Smooth muscle cell (in vitro differentiated cells): ENCODE measurements around the gene THSD7A. TPM values are rescaled to one million over a fixed set of nuclear protein-coding genes. Genes with fewer than 3 reads are reported as not detected.

ENCODE experiments used
- DNase-seq: peaks from one replicate; lab custom pipeline; 2025; ENCODE audit not compliant: unreplicated experiment; lab: John Stamatoyannopoulos, UW
- H2AFZ ChIP-seq: fragments of 200-600 bp; sonication (generic); 2 replicates; pipeline ENCODE4 v1.6.0; 2016; ENCODE audit warnings: antibody characterized with exemption, low read depth, mild to moderate bottlenecking
- H3F3A ChIP-seq: fragments of 200-600 bp; sonication (generic); 2 replicates; pipeline ENCODE4 v1.6.0; 2017; ENCODE audit warnings: antibody characterized with exemption, low read depth
- H3K27ac ChIP-seq: fragments of 200-600 bp; sonication (generic); 2 replicates; pipeline ENCODE4 v1.5.1; 2016; ENCODE audit warnings: low read depth, mild to moderate bottlenecking
- H3K27me3 ChIP-seq: fragments of 200-600 bp; sonication (generic); 2 replicates; pipeline ENCODE4 v1.6.1; 2016; ENCODE audit warnings: low read depth, mild to moderate bottlenecking
- H3K36me3 ChIP-seq: fragments of 200-600 bp; sonication (generic); 2 replicates; pipeline ENCODE4 v1.5.1; 2016; ENCODE audit warnings: low read depth
- H3K4me1 ChIP-seq: fragments of 200-600 bp; sonication (generic); 2 replicates; pipeline ENCODE4 v1.5.1; 2016; ENCODE audit warnings: low read depth
- H3K4me2 ChIP-seq: fragments of 200-600 bp; sonication (generic); 2 replicates; pipeline ENCODE4 v1.6.0; 2016; ENCODE audit warnings: mild to moderate bottlenecking
- H3K4me3 ChIP-seq: fragments of 200-600 bp; sonication (generic); 2 replicates; pipeline ENCODE4 v1.5.1; 2016; ENCODE audit warnings: mild to moderate bottlenecking
- H3K79me2 ChIP-seq: fragments of 200-600 bp; sonication (generic); 2 replicates; pipeline ENCODE4 v1.6.0; 2016; ENCODE audit warnings: low read depth, mild to moderate bottlenecking
- H3K9ac ChIP-seq: fragments of 200-600 bp; sonication (generic); 2 replicates; pipeline ENCODE4 v1.6.0; 2016; ENCODE audit warnings: low read depth
- H3K9me3 ChIP-seq: fragments of 200-600 bp; sonication (generic); replicated peaks from 2 replicates; pipeline ENCODE4 v1.5.1; 2016; ENCODE audit warnings: low read depth
- H4K20me1 ChIP-seq: fragments of 200-600 bp; sonication (generic); 2 replicates; pipeline ENCODE4 v1.6.0; 2016; ENCODE audit warnings: low read depth
- CTCF ChIP-seq: fragments of 200-600 bp; sonication (generic); IDR thresholded peaks from 2 replicates; pipeline ENCODE4 v1.5.1; 2017; ENCODE audit warnings: borderline replicate concordance, mild to moderate bottlenecking, antibody characterized with exemption; ENCODE audit not compliant: insufficient read depth, poor library complexity, severe bottlenecking
- WGBS: methylation state at CpG from one replicate; pipeline ENCODE4 v1.1.7; 2016; ENCODE audit warnings: low lambda C conversion rate; 5-methylcytosine and 5-hydroxymethylcytosine counted together
- polyA plus RNA-seq: library from polyadenylated mRNA; unstranded; fragments of >200 nt; fragmentation: Nextera tagmentation; extraction: Ambion mirVana; gene quantifications from 2 replicates; pipeline ENCODE4 v1.2.1, GENCODE V29; 2016
- total RNA-seq: library from RNA; depleted of rRNA; stranded (reverse); fragments of >200 nt; gene quantifications from 2 replicates; pipeline ENCODE4 v1.2.3, GENCODE V29; 2014

Gene THSD7A
- total and polyA plus RNA-seq, 2 experiments from 2014 or later: 1.7 to 2.7 TPM

DNA sequence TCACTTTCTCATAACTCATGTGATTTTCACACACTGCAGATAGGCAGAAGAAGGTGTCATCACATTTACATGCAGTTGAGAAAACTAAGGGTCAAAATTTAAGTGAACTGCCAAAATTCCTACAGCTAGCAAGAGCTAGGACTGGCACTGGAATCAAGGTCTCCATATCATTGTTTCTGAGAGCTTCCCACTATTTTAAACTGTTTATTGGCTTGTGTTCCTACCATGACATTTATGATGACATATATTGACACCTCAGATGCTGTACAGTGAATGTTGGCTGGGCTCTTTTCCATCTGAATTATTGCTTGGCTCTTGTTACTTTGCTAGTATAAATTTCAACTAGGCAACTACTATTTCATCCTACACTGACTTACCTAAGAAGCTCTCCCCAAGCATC lies 2.0 kb downstream of the THSD7A start:
- Histone ChIP-seq H3K9ac (no peak overlapping the region), H3K9me3 (no peaks in the 10 kb centered on the region), H3F3A (peaks cover 3% of the 10 kb centered on the region), H3K36me3 (no peaks in the 10 kb centered on the region), H2AFZ (no peak overlapping the region), H3K27me3 (no peaks in the 10 kb centered on the region), H3K4me2 (peak overlapping the region; percentile 91), H3K27ac (no peak overlapping the region), H3K4me1 (peaks cover 28% of the 10 kb centered on the region), H3K4me3 (peak overlapping the region; percentile 70), H3K79me2 (no peaks in the 10 kb centered on the region), H4K20me1 (no peaks in the 10 kb centered on the region)
- no peak for TF ChIP-seq CTCF
- no peak for DNase-seq

- Histone ChIP-seq H2AFZ (no peak overlapping the region), H3K9ac (no peak overlapping the region), H3K36me3 (no peaks in the 10 kb centered on the region), H3K4me3 (no peak overlapping the region), H3K4me2 (no peak overlapping the region), H3K79me2 (no peaks in the 10 kb centered on the region), H4K20me1 (no peaks in the 10 kb centered on the region), H3K9me3 (no peaks in the 10 kb centered on the region), H3K27me3 (no peaks in the 10 kb centered on the region), H3K27ac (no peak overlapping the region), H3F3A (no peaks in the 10 kb centered on the region), H3K4me1 (no peaks in the 10 kb centered on the region)
- 97% methylated on average over 11 of the region's 11 CpGs for WGBS
- no peak for DNase-seq
- TF ChIP-seq CTCF: no peak
Measured at GRCh38 chr7:11819947-11820346, 12.1 kb downstream of the THSD7A start.

DNA sequence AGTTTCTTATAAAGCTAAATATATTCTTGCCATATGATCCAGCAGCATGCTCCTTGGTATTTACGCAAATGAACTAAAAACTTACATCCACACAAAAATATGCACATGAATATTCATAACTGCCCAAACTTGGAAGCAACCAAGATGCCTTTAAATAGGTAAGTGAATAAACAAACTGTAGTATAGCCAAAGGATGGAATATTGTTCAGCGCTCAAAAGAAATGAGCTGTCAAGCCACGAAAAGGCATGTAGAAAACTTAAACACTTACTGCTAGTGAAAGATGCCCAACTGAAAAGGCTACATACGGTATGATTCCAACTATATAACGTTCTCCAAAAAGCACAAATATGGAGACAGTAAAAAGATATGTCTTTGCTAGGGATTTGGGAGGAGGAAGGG lies 12.7 kb downstream of the THSD7A start:
- WGBS: 95% methylated on average over 5 of the region's 5 CpGs

More for the DNA sequence above, 12.7 kb downstream of the THSD7A start:
- H2AFZ ChIP-seq: no peak overlapping the region
- H3K79me2 ChIP-seq: no peaks in the 10 kb centered on the region
- no peaks in the 10 kb centered on the region for H3K4me1 ChIP-seq
- no peak overlapping the region for H3K9ac ChIP-seq
- H3K36me3 ChIP-seq: no peaks in the 10 kb centered on the region
- H4K20me1 ChIP-seq: no peaks in the 10 kb centered on the region
- no peaks in the 10 kb centered on the region for H3K9me3 ChIP-seq
- no peaks in the 10 kb centered on the region for H3F3A ChIP-seq
- no peaks in the 10 kb centered on the region for H3K27me3 ChIP-seq
- no peak overlapping the region for H3K4me3 ChIP-seq
- no peak for TF ChIP-seq CTCF
- no peak for DNase-seq
- no peak overlapping the region for H3K27ac ChIP-seq
- H3K4me2 ChIP-seq: no peak overlapping the region
